ENCODE results near the gene SERPINA4. TPM values are rescaled to one million over a fixed set of nuclear protein-coding genes. Genes with fewer than 3 reads are reported as not detected.

The SERPINA4 gene
- total RNA-seq, 2 donors from 2014 or later, result not detected

GRCh38 chr14:94535506-94535905, 25.7 kb upstream of the SERPINA4 start:
- H3K27ac Mint-ChIP-seq, result no peak overlapping the region

DNA sequence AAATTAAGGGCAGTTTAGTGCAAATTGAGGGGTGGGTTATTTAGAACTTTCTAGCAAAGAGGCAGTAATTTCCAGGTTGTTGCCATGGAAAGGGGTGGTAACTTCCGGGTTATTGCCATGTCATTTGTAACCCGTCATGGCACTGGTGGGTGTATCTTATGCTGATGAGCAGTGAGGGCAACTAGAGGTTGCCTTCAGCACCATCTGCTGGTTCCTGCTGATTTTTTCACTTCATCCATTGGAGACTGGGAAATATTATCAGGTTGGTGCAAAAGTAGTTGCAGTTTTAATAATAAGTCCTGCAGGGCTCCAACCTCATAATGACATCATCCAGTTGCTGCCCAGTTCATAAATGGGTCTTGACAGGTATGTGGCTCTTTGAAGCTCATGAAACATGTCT, 24.4 kb upstream of the SERPINA4 start:
- H3K36me3 Mint-ChIP-seq (ENCODE audit: low read depth), result no peaks in the 10 kb centered on the region
- H3K27me3 Mint-ChIP-seq (ENCODE audit: insufficient read depth), result peaks cover 13% of the 10 kb centered on the region
- peaks cover 3% of the 10 kb centered on the region for H3K4me1 ChIP-seq (ENCODE audit: control insufficient read depth, insufficient read depth, low read length)
- H3K4me3 ChIP-seq (ENCODE audit: low read length), result no peak overlapping the region
- H3K27ac Mint-ChIP-seq, result no peak overlapping the region
- H3K4me1 Mint-ChIP-seq, result peaks cover 8% of the 10 kb centered on the region
- no peaks in the 10 kb centered on the region for H3K9me3 ChIP-seq (ENCODE audit: control insufficient read depth, low read length)
- no peaks in the 10 kb centered on the region for H3K9me3 Mint-ChIP-seq
- no peaks in the 10 kb centered on the region for H3K36me3 ChIP-seq (ENCODE audit: control insufficient read depth, insufficient read depth, low read length)
- peaks cover 5% of the 10 kb centered on the region for H3K27me3 ChIP-seq (ENCODE audit: control insufficient read depth, insufficient read depth, low read length, poor library complexity, severe bottlenecking)
- 78 to 90% methylated on average over 2 of the region's 2 CpGs for WGBS, 2 experiments (ENCODE audit: insufficient coverage in 1 of 2, insufficient read length in 1 of 2)
- H3K27ac ChIP-seq (ENCODE audit: low read depth, low read length), result no peak overlapping the region
- DNase-seq, result peak; percentile 66
- no peak overlapping the region for H3K9ac ChIP-seq (ENCODE audit: extremely low read depth, low read length, poor library complexity, severe bottlenecking)
- TF ChIP-seq CTCF (conservative IDR thresholded peaks at IDR 0.05), result peak; percentile 58
- no peak overlapping the region for H3K4me3 Mint-ChIP-seq

More at GRCh38 chr14:94535506-94535905, 25.7 kb upstream of the SERPINA4 start:
- peaks cover 5% of the 10 kb centered on the region for H3K4me1 Mint-ChIP-seq
- Histone ChIP-seq H3K9ac (ENCODE audit: extremely low read depth, low read length, poor library complexity, severe bottlenecking) (no peak overlapping the region), H3K36me3 (ENCODE audit: control insufficient read depth, insufficient read depth, low read length) (no peaks in the 10 kb centered on the region), H3K27ac (ENCODE audit: low read depth, low read length) (no peak overlapping the region), H3K4me1 (ENCODE audit: control insufficient read depth, insufficient read depth, low read length) (no peaks in the 10 kb centered on the region), H3K9me3 (ENCODE audit: control insufficient read depth, low read length) (peaks cover 5% of the 10 kb centered on the region), H3K4me3 (ENCODE audit: low read length) (no peak overlapping the region), H3K27me3 (ENCODE audit: control insufficient read depth, insufficient read depth, low read length, poor library complexity, severe bottlenecking) (peaks cover 5% of the 10 kb centered on the region)
- H3K27me3 Mint-ChIP-seq (ENCODE audit: insufficient read depth), result peaks cover 13% of the 10 kb centered on the region
- H3K36me3 Mint-ChIP-seq (ENCODE audit: low read depth), result no peaks in the 10 kb centered on the region
- peak; percentile 3 for DNase-seq
- H3K4me3 Mint-ChIP-seq, result no peak overlapping the region
- no peak for TF ChIP-seq CTCF (conservative IDR thresholded peaks at IDR 0.05)
- WGBS, 2 experiments (ENCODE audit: insufficient coverage in 1 of 2, insufficient read length in 1 of 2), result 87 to 100% methylated on average over 3 of the region's 3 CpGs
- H3K9me3 Mint-ChIP-seq, result no peaks in the 10 kb centered on the region

- H3K9me3 Mint-ChIP-seq, result no peaks in the 10 kb centered on the region
These were observed 23.0 kb upstream of the SERPINA4 start for GRCh38 chr14:94538070-94538740.

More at GRCh38 chr14:94538070-94538740, 23.0 kb upstream of the SERPINA4 start:
- peak; percentile 45 for DNase-seq
- Histone ChIP-seq H3K27ac (ENCODE audit: low read depth, low read length) (no peak overlapping the region), H3K36me3 (ENCODE audit: control insufficient read depth, insufficient read depth, low read length) (no peaks in the 10 kb centered on the region), H3K4me3 (ENCODE audit: low read length) (no peak overlapping the region), H3K27me3 (ENCODE audit: control insufficient read depth, insufficient read depth, low read length, poor library complexity, severe bottlenecking) (peaks cover 5% of the 10 kb centered on the region), H3K4me1 (ENCODE audit: control insufficient read depth, insufficient read depth, low read length) (peaks cover 3% of the 10 kb centered on the region), H3K9ac (ENCODE audit: extremely low read depth, low read length, poor library complexity, severe bottlenecking) (no peak overlapping the region), H3K9me3 (ENCODE audit: control insufficient read depth, low read length) (no peaks in the 10 kb centered on the region)
- Mint-ChIP-seq H3K36me3 (ENCODE audit: low read depth) (no peaks in the 10 kb centered on the region), H3K4me3 (no peak overlapping the region), H3K27ac (no peak overlapping the region), H3K27me3 (ENCODE audit: insufficient read depth) (peaks cover 15% of the 10 kb centered on the region), H3K4me1 (peaks cover 8% of the 10 kb centered on the region)
- WGBS, 2 experiments (ENCODE audit: insufficient coverage in 1 of 2, insufficient read length in 1 of 2), result 93 to 96% methylated on average over 6 of the region's 6 CpGs
- TF ChIP-seq CTCF (conservative IDR thresholded peaks at IDR 0.05), result no peak

Data from endodermal cell (in vitro differentiated cells).